Measurements from ENCODE around the gene MYOC.
"Not testable (repeated sequence)": the region's sequence is repeated elsewhere in the genome, so short reads cannot be mapped to it uniquely, and the experiment has no call there.

The MYOC gene
- total RNA-seq, result 0 reads per million in 3 donors

- no peak within 1 kb of the TSS for H3K4me3 ChIP-seq (ENCODE audit: insufficient read depth, low read depth, low read length, poor library complexity, severe bottlenecking)
- no peak for DNase-seq
- H3K9me3 ChIP-seq (ENCODE audit: control insufficient read depth, low read length), result no peaks in the 10 kb centered on the region
- no peak within 1 kb of the TSS for H3K27ac ChIP-seq (ENCODE audit: insufficient read depth, low read length, poor library complexity, severe bottlenecking)
- H3K27me3 ChIP-seq (replicated peaks; ENCODE audit: control insufficient read depth, insufficient read depth, low read length, poor library complexity, severe bottlenecking), result no peaks in the 10 kb centered on the region
- H3K36me3 ChIP-seq (ENCODE audit: control insufficient read depth, insufficient read depth, low read length), result no peaks in the 10 kb centered on the region
- peaks cover 5% of the 10 kb centered on the region for H3K4me1 ChIP-seq (ENCODE audit: control insufficient read depth, insufficient read depth, low read length, poor library complexity, severe bottlenecking)
Measured at GRCh38 chr1:171652234-171652822, at the start of gene MYOC. Gene MYOC, minus strand, starts transcription at chr1:171652688. Its CDS starts 77 bp downstream, at chr1:171652611.

GRCh38 chr1:171699531-171699930 lies 47.0 kb upstream of the MYOC start:
- DNase-seq, result no peak
- no peaks in the 10 kb centered on the region for H3K9me3 ChIP-seq (ENCODE audit: control insufficient read depth, low read length)
- H3K27ac ChIP-seq (ENCODE audit: insufficient read depth, low read length, poor library complexity, severe bottlenecking), result no peak overlapping the region
- no peaks in the 10 kb centered on the region for H3K27me3 ChIP-seq (replicated peaks; ENCODE audit: control insufficient read depth, insufficient read depth, low read length, poor library complexity, severe bottlenecking)
- H3K4me1 ChIP-seq (ENCODE audit: control insufficient read depth, insufficient read depth, low read length, poor library complexity, severe bottlenecking), result no peaks in the 10 kb centered on the region
- H3K36me3 ChIP-seq (ENCODE audit: control insufficient read depth, insufficient read depth, low read length), result peaks cover 31% of the 10 kb centered on the region
- no peak overlapping the region for H3K4me3 ChIP-seq (ENCODE audit: insufficient read depth, low read depth, low read length, poor library complexity, severe bottlenecking)

GRCh38 chr1:171695772-171696171 lies 43.3 kb upstream of the MYOC start:
- H3K9me3 ChIP-seq (ENCODE audit: control insufficient read depth, low read length); H3K4me1 ChIP-seq (ENCODE audit: control insufficient read depth, insufficient read depth, low read length, poor library complexity, severe bottlenecking); DNase-seq: not testable (repeated sequence)

GRCh38 chr1:171693541-171693940 lies 41.1 kb upstream of the MYOC start:
- H3K27me3 ChIP-seq (replicated peaks; ENCODE audit: control insufficient read depth, insufficient read depth, low read length, poor library complexity, severe bottlenecking); H3K9me3 ChIP-seq (ENCODE audit: control insufficient read depth, low read length); H3K36me3 ChIP-seq (ENCODE audit: control insufficient read depth, insufficient read depth, low read length); DNase-seq; H3K4me3 ChIP-seq (ENCODE audit: insufficient read depth, low read depth, low read length, poor library complexity, severe bottlenecking); H3K4me1 ChIP-seq (ENCODE audit: control insufficient read depth, insufficient read depth, low read length, poor library complexity, severe bottlenecking); H3K27ac ChIP-seq (ENCODE audit: insufficient read depth, low read length, poor library complexity, severe bottlenecking): not testable (repeated sequence)

More at GRCh38 chr1:171695772-171696171, 43.3 kb upstream of the MYOC start:
- not testable (repeated sequence) for H3K36me3 ChIP-seq (ENCODE audit: control insufficient read depth, insufficient read depth, low read length); H3K4me3 ChIP-seq (ENCODE audit: insufficient read depth, low read depth, low read length, poor library complexity, severe bottlenecking); H3K27ac ChIP-seq (ENCODE audit: insufficient read depth, low read length, poor library complexity, severe bottlenecking); H3K27me3 ChIP-seq (replicated peaks; ENCODE audit: control insufficient read depth, insufficient read depth, low read length, poor library complexity, severe bottlenecking)

- no peak overlapping the region for H3K27ac ChIP-seq (ENCODE audit: insufficient read depth, low read length, poor library complexity, severe bottlenecking)
- H3K9me3 ChIP-seq (ENCODE audit: control insufficient read depth, low read length), result no peaks in the 10 kb centered on the region
- no peaks in the 10 kb centered on the region for H3K4me1 ChIP-seq (ENCODE audit: control insufficient read depth, insufficient read depth, low read length, poor library complexity, severe bottlenecking)
- no peaks in the 10 kb centered on the region for H3K27me3 ChIP-seq (replicated peaks; ENCODE audit: control insufficient read depth, insufficient read depth, low read length, poor library complexity, severe bottlenecking)
- DNase-seq, result no peak
- no peaks in the 10 kb centered on the region for H3K36me3 ChIP-seq (ENCODE audit: control insufficient read depth, insufficient read depth, low read length)
- H3K4me3 ChIP-seq (ENCODE audit: insufficient read depth, low read depth, low read length, poor library complexity, severe bottlenecking), result no peak overlapping the region
Measured at GRCh38 chr1:171683870-171684269, 31.4 kb upstream of the MYOC start.

- Histone ChIP-seq H3K4me3 (ENCODE audit: insufficient read depth, low read depth, low read length, poor library complexity, severe bottlenecking) (no peak overlapping the region), H3K27me3 (replicated peaks; ENCODE audit: control insufficient read depth, insufficient read depth, low read length, poor library complexity, severe bottlenecking) (no peaks in the 10 kb centered on the region), H3K36me3 (ENCODE audit: control insufficient read depth, insufficient read depth, low read length) (no peaks in the 10 kb centered on the region), H3K27ac (ENCODE audit: insufficient read depth, low read length, poor library complexity, severe bottlenecking) (no peak overlapping the region), H3K9me3 (ENCODE audit: control insufficient read depth, low read length) (no peaks in the 10 kb centered on the region), H3K4me1 (ENCODE audit: control insufficient read depth, insufficient read depth, low read length, poor library complexity, severe bottlenecking) (no peaks in the 10 kb centered on the region)
- DNase-seq, result no peak
Measured at GRCh38 chr1:171680339-171680738, 27.9 kb upstream of the MYOC start.

GRCh38 chr1:171676823-171677222 lies 24.3 kb upstream of the MYOC start:
- no peak overlapping the region for H3K4me3 ChIP-seq (ENCODE audit: insufficient read depth, low read depth, low read length, poor library complexity, severe bottlenecking)
- H3K4me1 ChIP-seq (ENCODE audit: control insufficient read depth, insufficient read depth, low read length, poor library complexity, severe bottlenecking), result no peaks in the 10 kb centered on the region
- H3K27ac ChIP-seq (ENCODE audit: insufficient read depth, low read length, poor library complexity, severe bottlenecking), result no peak overlapping the region
- no peaks in the 10 kb centered on the region for H3K9me3 ChIP-seq (ENCODE audit: control insufficient read depth, low read length)
- no peaks in the 10 kb centered on the region for H3K27me3 ChIP-seq (replicated peaks; ENCODE audit: control insufficient read depth, insufficient read depth, low read length, poor library complexity, severe bottlenecking)
- DNase-seq, result no peak
- H3K36me3 ChIP-seq (ENCODE audit: control insufficient read depth, insufficient read depth, low read length), result no peaks in the 10 kb centered on the region

GRCh38 chr1:171674431-171675405 lies 22.2 kb upstream of the MYOC start:
- Histone ChIP-seq H3K27ac (ENCODE audit: insufficient read depth, low read length, poor library complexity, severe bottlenecking) (no peak overlapping the region), H3K27me3 (replicated peaks; ENCODE audit: control insufficient read depth, insufficient read depth, low read length, poor library complexity, severe bottlenecking) (no peaks in the 10 kb centered on the region), H3K4me3 (ENCODE audit: insufficient read depth, low read depth, low read length, poor library complexity, severe bottlenecking) (no peak overlapping the region), H3K9me3 (ENCODE audit: control insufficient read depth, low read length) (no peaks in the 10 kb centered on the region), H3K4me1 (ENCODE audit: control insufficient read depth, insufficient read depth, low read length, poor library complexity, severe bottlenecking) (no peaks in the 10 kb centered on the region), H3K36me3 (ENCODE audit: control insufficient read depth, insufficient read depth, low read length) (no peaks in the 10 kb centered on the region)
- DNase-seq, result no peak

- no peaks in the 10 kb centered on the region for H3K27me3 ChIP-seq (replicated peaks; ENCODE audit: control insufficient read depth, insufficient read depth, low read length, poor library complexity, severe bottlenecking)
- H3K4me1 ChIP-seq (ENCODE audit: control insufficient read depth, insufficient read depth, low read length, poor library complexity, severe bottlenecking), result no peaks in the 10 kb centered on the region
- no peaks in the 10 kb centered on the region for H3K36me3 ChIP-seq (ENCODE audit: control insufficient read depth, insufficient read depth, low read length)
- H3K27ac ChIP-seq (ENCODE audit: insufficient read depth, low read length, poor library complexity, severe bottlenecking), result no peak overlapping the region
- DNase-seq, result no peak
- H3K4me3 ChIP-seq (ENCODE audit: insufficient read depth, low read depth, low read length, poor library complexity, severe bottlenecking), result no peak overlapping the region
- no peaks in the 10 kb centered on the region for H3K9me3 ChIP-seq (ENCODE audit: control insufficient read depth, low read length)
Measured at GRCh38 chr1:171670739-171671138, 18.3 kb upstream of the MYOC start.

- no peak for DNase-seq
- no peaks in the 10 kb centered on the region for H3K27me3 ChIP-seq (replicated peaks; ENCODE audit: control insufficient read depth, insufficient read depth, low read length, poor library complexity, severe bottlenecking)
- no peak overlapping the region for H3K27ac ChIP-seq (ENCODE audit: insufficient read depth, low read length, poor library complexity, severe bottlenecking)
- H3K4me1 ChIP-seq (ENCODE audit: control insufficient read depth, insufficient read depth, low read length, poor library complexity, severe bottlenecking), result no peaks in the 10 kb centered on the region
- H3K9me3 ChIP-seq (ENCODE audit: control insufficient read depth, low read length), result no peaks in the 10 kb centered on the region
- no peak overlapping the region for H3K4me3 ChIP-seq (ENCODE audit: insufficient read depth, low read depth, low read length, poor library complexity, severe bottlenecking)
- no peaks in the 10 kb centered on the region for H3K36me3 ChIP-seq (ENCODE audit: control insufficient read depth, insufficient read depth, low read length)
Measured at GRCh38 chr1:171668372-171668771, 15.9 kb upstream of the MYOC start.
